Nucleus accumbens (tissue), 56 donors: ENCODE data around the gene NOD2.

Experiments used
- DNase-seq, 56 donors: peaks; one replicate each; lab custom pipeline; 2025; lab: John Stamatoyannopoulos, UW

The NOD2 gene

GRCh38 chr16:50737420-50737959 lies 44.1 kb downstream of the NOD2 start:
- no peak for DNase-seq

DNA sequence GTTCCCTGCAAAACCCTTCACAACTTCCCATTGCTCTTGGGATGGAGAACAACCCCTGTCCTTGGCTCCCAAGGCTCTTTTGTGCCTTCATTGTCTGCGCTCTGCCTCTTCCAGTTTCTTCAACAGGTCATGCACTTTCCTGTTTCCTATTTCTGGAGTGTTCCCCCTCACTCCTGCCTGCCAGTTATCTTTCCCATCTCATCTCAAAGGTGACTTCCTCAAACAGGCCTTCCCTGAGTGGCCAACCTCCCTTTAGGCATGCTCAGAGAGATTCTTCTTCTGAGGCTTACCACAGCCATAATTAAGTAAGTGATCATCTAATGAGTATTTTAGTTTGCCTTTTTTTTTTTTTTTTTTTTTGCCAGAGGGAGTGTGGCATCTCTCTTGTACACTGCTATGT lies 45.6 kb downstream of the NOD2 start:
- no peak for DNase-seq

DNA sequence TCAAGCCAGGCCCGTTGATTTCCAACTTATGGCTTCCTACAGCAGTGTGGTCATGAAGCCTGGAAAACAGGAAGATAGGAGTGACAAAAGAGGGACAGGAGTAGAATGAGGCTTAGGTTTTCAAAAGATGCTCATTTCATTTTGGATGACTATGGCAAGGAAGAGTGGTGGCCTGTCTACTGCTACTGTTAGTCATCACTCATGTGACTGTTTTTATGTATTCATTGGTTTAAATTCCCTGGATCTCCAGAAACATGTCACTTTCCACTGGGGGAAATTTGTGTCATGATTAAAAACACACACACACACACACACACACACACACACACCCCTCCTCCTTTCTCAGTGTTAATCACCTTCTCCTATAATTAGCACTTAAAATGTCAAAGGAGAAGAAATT lies 47.3 kb downstream of the NOD2 start:
- DNase-seq: no peak

- DNase-seq: peak in 5 of 56 donors; percentile 8 to 50 (median 39)
Observed at GRCh38 chr16:50741225-50741780, 47.9 kb downstream of the NOD2 start.

DNA sequence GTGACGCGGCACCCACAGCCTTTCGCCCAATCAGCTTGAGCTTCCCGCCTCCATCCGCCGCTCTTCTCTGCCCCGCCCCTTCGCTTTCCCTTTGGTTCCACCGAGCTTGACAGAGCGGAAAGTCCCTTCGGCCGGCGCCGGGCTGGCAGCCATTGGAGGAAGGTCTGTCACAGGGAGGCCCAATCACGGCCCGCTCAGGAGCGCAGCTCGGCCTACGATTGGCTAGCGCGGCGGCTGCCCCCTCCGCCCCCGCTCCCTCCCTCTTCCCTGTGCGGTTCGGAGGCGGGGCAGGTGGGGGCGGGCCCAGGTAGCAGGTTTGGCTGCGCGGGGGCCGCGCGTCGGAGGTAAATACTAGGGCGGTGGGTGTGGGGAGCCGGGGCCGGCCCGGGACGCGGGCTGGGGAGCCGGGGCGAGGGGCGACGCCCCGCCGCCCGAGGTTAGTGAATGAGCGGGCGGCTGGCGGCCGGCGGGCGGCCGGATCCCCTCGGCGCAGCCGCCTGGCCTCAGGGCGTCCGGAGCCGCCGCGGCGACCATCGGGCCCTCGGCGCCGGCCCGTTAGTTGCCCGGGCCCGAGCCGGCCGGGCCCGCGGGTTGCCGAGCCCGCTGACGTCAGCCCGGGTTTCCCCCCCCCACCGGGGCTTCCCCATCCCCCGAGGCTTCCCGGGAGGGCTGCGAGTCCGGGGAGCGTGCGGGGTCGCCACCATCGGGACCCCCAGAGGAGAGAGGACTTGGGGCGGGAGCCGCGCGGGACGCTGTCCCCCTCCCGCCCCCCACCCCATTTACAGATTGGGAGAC lies 48.6 kb downstream of the NOD2 start, which contains the start of gene CYLD:
CYLD (plus strand) TSS at position 306 of the 795 bp plus-strand sequence. CDS start 7,613 bp downstream, outside the sequence.
- peak; percentile 75 to 100 (median 99) for DNase-seq

DNA sequence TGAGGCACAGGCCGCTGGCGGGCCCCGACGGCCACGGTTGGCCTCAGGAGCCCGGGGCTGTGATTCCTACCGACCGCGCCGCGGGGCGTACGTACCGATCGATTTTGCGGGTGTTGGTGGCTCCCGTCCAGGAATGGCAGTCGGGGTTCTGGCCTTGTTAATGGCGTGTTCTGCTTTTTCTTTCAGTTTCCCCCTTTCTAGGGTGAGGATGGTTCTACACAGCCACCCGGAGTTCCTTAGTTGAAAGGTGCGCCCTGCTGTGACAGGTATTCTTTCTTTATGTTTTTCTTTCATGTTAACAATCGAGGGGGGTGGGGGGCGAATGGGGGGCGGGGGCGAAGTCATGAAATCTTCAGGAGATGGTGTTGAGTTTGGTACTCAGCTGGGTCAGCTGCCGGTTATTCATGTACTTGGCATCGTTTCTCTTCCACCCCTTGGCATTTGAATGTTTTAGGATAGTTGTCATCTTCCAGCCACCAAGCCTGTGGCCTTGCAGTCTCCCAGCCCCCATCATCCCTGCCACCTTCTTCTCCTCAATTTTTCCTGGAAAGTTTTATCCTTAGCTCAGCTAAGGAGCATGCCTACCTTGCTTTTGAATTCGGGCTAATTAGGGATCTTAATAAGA lies 49.3 kb downstream of the NOD2 start:
- peak in 20 of 56 donors; percentile 14 to 69 (median 39) for DNase-seq

DNA sequence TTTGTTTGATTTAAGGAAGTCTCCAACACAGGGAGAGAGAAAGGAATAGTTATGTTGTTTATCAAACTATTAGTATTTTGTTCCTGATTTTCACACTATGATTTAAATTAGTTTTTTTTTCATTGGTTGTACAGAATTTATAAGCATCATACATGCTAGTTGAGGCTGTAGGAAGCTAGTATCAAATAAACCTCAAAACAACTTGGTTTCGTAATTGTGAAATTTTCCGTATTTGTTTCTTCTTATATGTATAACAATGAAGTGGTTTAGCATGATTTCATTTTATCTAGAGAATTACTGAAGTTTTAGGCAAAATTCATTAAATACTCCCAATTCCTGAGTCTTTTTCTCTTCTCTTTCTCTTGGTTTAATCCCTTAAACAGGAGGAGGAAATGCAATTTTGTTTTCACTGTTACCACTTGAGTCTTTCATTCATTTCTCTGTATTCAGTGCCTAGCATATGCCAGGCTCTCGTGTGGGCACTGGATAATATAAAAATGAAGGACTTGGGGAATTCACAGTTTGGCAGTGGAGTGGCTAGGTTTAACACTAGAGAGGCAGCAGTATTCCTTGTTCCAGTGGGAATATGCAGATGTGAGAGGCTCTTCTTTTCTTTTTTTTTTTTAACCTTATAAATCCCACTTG lies 50.3 kb downstream of the NOD2 start:
- no peak for DNase-seq

- no peak for DNase-seq
Observed at GRCh38 chr16:50744881-50745280, 51.5 kb downstream of the NOD2 start.

DNA sequence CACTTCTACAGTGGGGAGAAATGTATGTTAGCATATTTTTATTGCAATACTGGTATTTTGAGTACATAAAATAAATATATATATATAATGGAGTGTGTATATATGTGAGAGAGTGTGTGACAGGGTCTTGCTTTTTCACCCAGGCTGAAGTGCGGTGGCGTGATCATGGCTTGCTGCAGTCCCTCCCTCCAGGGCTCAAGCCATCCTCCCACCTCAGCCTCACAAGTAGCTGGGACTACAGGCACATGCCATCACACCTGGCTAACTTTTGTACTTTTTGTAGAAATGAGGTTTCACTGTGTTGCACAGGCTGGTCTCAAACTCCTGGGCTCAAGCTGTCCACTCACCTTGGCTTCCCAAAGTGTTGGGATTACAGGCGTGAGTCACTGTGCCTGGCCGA lies 52.5 kb downstream of the NOD2 start:
- no peak for DNase-seq

GRCh38 chr16:50747207-50747956 lies 54.0 kb downstream of the NOD2 start:
- no peak for DNase-seq

- no peak for DNase-seq
Observed at GRCh38 chr16:50751528-50751927, 58.1 kb downstream of the NOD2 start.

GRCh38 chr16:50752471-50753235 lies 59.2 kb downstream of the NOD2 start:
- DNase-seq: no peak

DNA sequence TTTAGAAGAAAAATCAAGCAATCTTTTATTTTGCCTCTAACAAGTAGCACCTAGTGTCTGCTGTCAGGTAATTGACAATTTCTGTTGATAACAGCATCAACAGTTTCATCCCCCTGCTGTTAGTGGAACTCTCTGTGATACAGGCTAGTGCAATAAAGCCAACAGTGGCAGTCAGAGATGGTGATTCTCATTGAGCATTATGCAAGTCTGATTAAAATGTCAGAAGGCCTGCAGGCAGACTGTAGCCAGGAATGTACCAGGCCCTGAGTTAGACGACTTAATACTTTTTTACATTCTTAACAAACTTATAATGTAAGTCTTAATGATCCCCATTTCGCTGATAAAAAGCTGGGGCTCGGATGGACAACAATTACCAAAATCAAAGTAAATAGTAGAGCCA lies 63.1 kb downstream of the NOD2 start:
- DNase-seq: no peak

- DNase-seq: no peak
Observed at GRCh38 chr16:50761267-50761666, 67.9 kb downstream of the NOD2 start.

DNA sequence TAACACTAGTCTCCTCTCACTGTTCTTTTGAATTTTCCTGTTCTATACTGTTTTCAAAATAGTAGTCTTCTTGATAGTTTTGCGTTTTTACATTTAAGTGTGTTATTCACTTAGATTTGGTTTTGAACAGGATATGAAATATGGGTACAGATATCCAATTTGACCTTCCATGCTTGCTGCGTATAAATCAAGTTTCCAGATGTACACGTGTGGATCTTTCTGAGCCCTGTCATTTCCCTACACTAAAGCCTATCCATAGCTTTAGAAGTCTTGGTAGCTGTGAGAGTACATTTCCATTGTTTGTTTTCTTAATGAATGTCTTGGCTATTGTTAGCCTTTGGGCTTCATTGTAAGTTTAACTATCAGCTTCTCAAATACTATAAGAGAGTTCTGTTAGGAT lies 68.8 kb downstream of the NOD2 start:
- DNase-seq: no peak

GRCh38 chr16:50763211-50763610 lies 69.8 kb downstream of the NOD2 start:
- no peak for DNase-seq

GRCh38 chr16:50765260-50765659 lies 71.9 kb downstream of the NOD2 start:
- DNase-seq: no peak

DNA sequence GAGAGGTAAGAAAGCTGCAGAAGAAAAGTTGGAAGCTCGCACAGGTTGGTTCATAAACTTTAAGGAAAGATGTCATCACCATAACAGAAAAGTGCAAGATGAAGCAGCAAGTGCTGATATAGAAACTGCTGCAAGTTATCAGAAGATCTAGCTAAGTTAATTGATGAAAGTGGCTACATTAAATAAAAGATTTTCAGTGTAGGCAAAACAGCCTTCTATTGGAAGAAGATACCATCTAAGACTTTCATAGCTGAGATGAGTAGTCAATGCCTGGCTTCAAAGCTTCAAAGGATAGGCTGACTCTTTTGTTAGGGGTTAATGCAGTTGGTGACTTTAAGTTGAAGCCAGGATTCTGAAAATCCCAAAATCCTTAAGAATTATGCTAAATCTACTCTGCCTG lies 72.5 kb downstream of the NOD2 start:
- no peak for DNase-seq

DNA sequence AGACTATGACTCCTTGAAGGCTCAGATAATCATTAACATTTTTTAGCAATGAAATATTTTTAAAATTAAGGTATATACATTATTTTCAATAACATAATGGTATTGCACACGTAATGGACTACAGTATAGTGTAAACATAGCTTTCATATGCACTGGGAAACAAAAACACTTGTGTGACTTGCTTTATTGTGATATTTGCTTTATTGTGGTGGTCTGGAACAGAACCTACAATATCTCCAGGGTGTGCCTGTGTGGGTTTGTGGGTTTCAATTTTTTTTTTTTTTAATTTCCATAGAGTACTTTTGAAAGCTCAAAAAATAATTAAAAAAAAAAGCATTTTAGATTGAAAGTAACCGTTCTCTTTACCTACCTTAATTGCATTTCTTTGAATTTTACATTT lies 73.8 kb downstream of the NOD2 start:
- DNase-seq: no peak
